ENCODE data around the gene PKMYT1.

PKMYT1 gene

DNA sequence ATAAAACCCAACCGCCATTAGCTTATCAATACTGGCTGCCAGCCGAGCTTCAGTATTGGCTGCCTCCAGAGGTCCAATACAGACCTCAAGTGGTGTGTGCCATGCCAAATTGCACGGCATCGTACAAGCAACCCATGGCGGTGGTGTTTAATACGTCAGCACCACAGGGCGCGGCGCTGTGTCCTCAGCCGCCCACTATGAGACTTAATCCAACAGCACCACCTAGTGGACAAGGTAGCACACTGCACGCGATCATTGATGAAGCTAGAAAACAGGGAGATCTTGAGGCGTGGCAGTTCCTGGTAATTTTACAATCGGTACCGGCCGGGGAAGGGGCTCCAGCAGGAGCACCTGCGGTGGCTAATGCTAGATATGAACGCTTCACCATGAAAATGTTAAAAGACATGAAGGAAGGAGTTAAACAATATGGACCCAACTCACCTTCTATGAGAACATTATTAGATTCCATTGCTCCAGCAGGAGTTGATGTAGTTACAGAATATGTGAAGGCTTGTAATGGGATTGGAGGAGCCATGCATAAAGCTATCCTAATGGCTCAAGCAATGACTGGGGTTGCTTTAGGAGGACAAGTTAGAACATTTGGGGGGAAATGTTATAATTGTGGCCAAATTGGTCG lies 53.1 kb downstream of the PKMYT1 start:
- POLR2A ChIA-PET: no interaction called here

DNA sequence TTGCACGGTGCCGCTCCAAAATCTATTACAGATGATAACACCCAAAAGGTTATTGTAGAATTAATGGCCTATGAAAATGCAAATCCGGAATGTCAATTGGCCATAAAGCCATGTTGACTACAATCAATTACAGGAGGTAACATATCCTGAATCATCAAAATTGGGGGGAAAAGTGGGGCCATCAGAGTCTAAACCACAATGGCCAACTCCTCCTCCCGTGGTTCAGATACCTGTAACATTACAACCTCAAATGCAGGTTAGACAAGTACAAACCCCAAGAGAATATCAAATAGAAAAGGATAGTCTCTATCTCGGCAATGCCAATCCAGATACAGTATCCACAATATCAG lies 53.6 kb downstream of the PKMYT1 start:
- POLR2A ChIA-PET: interaction anchor here (0.7 kb wide), 1 partner anchor 53 kb away, joined by 3 read pairs; no protein-coding TSS in a partner anchor
- no peak for TF ChIP-seq CTCF (IDR thresholded peaks at IDR 0.05; ENCODE audit: insufficient read depth, low read length, missing control alignments)

More for the DNA sequence above, 53.1 kb downstream of the PKMYT1 start:
- DNase-seq (ENCODE audit: low read depth, low spot score): no peak
- peak overlapping the region; percentile 24 for H3K4me3 ChIP-seq (ENCODE audit: low read depth, low read length)
- CTCF ChIA-PET: interaction anchor here (0.5 to 18.7 kb wide), 26 partner anchors 8 to 254 kb away, joined by 3 to 396 read pairs (median 6); partner anchors contain the start of genes FLYWCH2 and PKMYT1
- TF ChIP-seq CTCF (IDR thresholded peaks at IDR 0.05; ENCODE audit: insufficient read depth, low read length, missing control alignments): peak; percentile 87

GRCh38 chr16:2925951-2926649 lies 54.1 kb downstream of the PKMYT1 start:
- no peak for TF ChIP-seq CTCF (IDR thresholded peaks at IDR 0.05; ENCODE audit: insufficient read depth, low read length, missing control alignments)
- POLR2A ChIA-PET: interaction anchor here (0.7 kb wide), 1 partner anchor 53 kb away, joined by 3 read pairs; no protein-coding TSS in a partner anchor
- no peak for DNase-seq (ENCODE audit: low read depth, low spot score)
- CTCF ChIA-PET: interaction anchor here (0.5 to 18.7 kb wide), 20 partner anchors 9 to 185 kb away, joined by 3 to 396 read pairs (median 6); partner anchors contain the start of genes FLYWCH2 and PKMYT1
- no peak overlapping the region for H3K4me3 ChIP-seq (ENCODE audit: low read depth, low read length)

More for the DNA sequence above, 53.6 kb downstream of the PKMYT1 start:
- peak overlapping the region; percentile 24 for H3K4me3 ChIP-seq (ENCODE audit: low read depth, low read length)
- CTCF ChIA-PET: interaction anchor here (0.5 to 18.7 kb wide), 21 partner anchors 8 to 234 kb away, joined by 3 to 396 read pairs (median 6); partner anchors contain the start of genes FLYWCH2 and PKMYT1
- no peak for DNase-seq (ENCODE audit: low read depth, low spot score)

- no peak for DNase-seq (ENCODE audit: low read depth, low spot score)
- POLR2A ChIA-PET: interaction anchor here (0.6 kb wide), 1 partner anchor 50 kb away, joined by 3 read pairs; no protein-coding TSS in a partner anchor
Observed at GRCh38 chr16:2924901-2925755, 55.1 kb downstream of the PKMYT1 start.

GRCh38 chr16:2923481-2923880 lies 56.8 kb downstream of the PKMYT1 start:
- TF ChIP-seq CTCF (IDR thresholded peaks at IDR 0.05; ENCODE audit: insufficient read depth, low read length, missing control alignments): no peak
- CTCF ChIA-PET: interaction anchor here (1.1 to 18.7 kb wide), 5 partner anchors 11 to 85 kb away, joined by 4 to 396 read pairs (median 11); partner anchors contain the start of genes FLYWCH1 and FLYWCH2
- no peak for DNase-seq (ENCODE audit: low read depth, low spot score)
- H3K4me3 ChIP-seq (ENCODE audit: low read depth, low read length): no peak overlapping the region
- POLR2A ChIA-PET: interaction anchor here (0.6 kb wide), 1 partner anchor 11 kb away, joined by 3 read pairs; no protein-coding TSS in a partner anchor

More at GRCh38 chr16:2924901-2925755, 55.1 kb downstream of the PKMYT1 start:
- TF ChIP-seq CTCF (IDR thresholded peaks at IDR 0.05; ENCODE audit: insufficient read depth, low read length, missing control alignments): no peak
- CTCF ChIA-PET: interaction anchor here (1.5 to 18.7 kb wide), 5 partner anchors 13 to 86 kb away, joined by 3 to 396 read pairs (median 45); partner anchors contain the start of genes FLYWCH1 and FLYWCH2
- no peak overlapping the region for H3K4me3 ChIP-seq (ENCODE audit: low read depth, low read length)
